Measurements from ENCODE around the gene PLEKHB1. TPM values are rescaled to one million over a fixed set of nuclear protein-coding genes. Genes with fewer than 3 reads are reported as not detected.
A peak's percentile ranks its signal among the peaks of the same experiment; 100 is the strongest.

PLEKHB1 gene
- total and polyA plus RNA-seq, 2 donors (not counting 1 experiment from before 2014, with no cell fraction given), result 0.41 to 2.5 TPM

- no peaks in the 10 kb centered on the region for H3K4me1 ChIP-seq (ENCODE audit: control insufficient read depth, extremely low read depth, insufficient read depth, low read length)
- H3K79me2 ChIP-seq (ENCODE audit: control insufficient read depth, insufficient read depth, low read length), result no peaks in the 10 kb centered on the region
- H4K20me1 ChIP-seq (ENCODE audit: control insufficient read depth, extremely low read depth, insufficient read depth, low read length), result no peaks in the 10 kb centered on the region
- H3K9ac ChIP-seq (ENCODE audit: insufficient read depth, low read length), result no peak overlapping the region
- H3K9me3 ChIP-seq (ENCODE audit: control insufficient read depth, insufficient read depth, low read depth, low read length), result no peaks in the 10 kb centered on the region
- H3K27me3 ChIP-seq (ENCODE audit: control insufficient read depth, insufficient read depth, low read length), result peaks cover 9% of the 10 kb centered on the region
- H3K36me3 ChIP-seq (ENCODE audit: control insufficient read depth, insufficient read depth, low read length), result no peaks in the 10 kb centered on the region
- no peak overlapping the region for H3K27ac ChIP-seq (ENCODE audit: insufficient read depth, low read length)
- peak; percentile 51 to 65 for DNase-seq (ENCODE audit: low read depth in 2 of 2)
- TF ChIP-seq EZH2 (IDR thresholded peaks at IDR 0.05; ENCODE audit: low read length, missing control alignments) (no peak), CTCF (conservative IDR thresholded peaks at IDR 0.05 in 1 of 2, IDR thresholded peaks at IDR 0.05 in 1 of 2; ENCODE audit: low read depth in 1 of 2, low read length in 2 of 2) (peak; percentile 83 to 96)
- peak overlapping the region; percentile 61 for H3K4me2 ChIP-seq (ENCODE audit: extremely low read depth, insufficient read depth, low read length)
- H3K4me3 ChIP-seq (replicated peaks in 1 of 4; ENCODE audit: control extremely low read depth in 1 of 4, insufficient read depth in 1 of 4, low read depth in 3 of 4, low read length in 4 of 4), result peak overlapping the region in 2 of 4 experiments; percentile 28 to 31
- H2AFZ ChIP-seq (ENCODE audit: low read length), result peak overlapping the region; percentile 30
Measured at GRCh38 chr11:73625696-73626318, 20.6 kb upstream of the PLEKHB1 start.

- Histone ChIP-seq H3K4me2 (ENCODE audit: extremely low read depth, insufficient read depth, low read length) (no peak overlapping the region), H3K36me3 (ENCODE audit: control insufficient read depth, insufficient read depth, low read length) (no peaks in the 10 kb centered on the region), H3K4me3 (replicated peaks in 1 of 4; ENCODE audit: control extremely low read depth in 1 of 4, insufficient read depth in 1 of 4, low read depth in 3 of 4, low read length in 4 of 4) (no peak overlapping the region), H3K9ac (ENCODE audit: insufficient read depth, low read length) (no peak overlapping the region), H3K9me3 (ENCODE audit: control insufficient read depth, insufficient read depth, low read depth, low read length) (no peaks in the 10 kb centered on the region), H3K4me1 (ENCODE audit: control insufficient read depth, extremely low read depth, insufficient read depth, low read length) (no peaks in the 10 kb centered on the region), H3K27me3 (ENCODE audit: control insufficient read depth, insufficient read depth, low read length) (peaks cover 9% of the 10 kb centered on the region), H2AFZ (ENCODE audit: low read length) (no peak overlapping the region), H3K79me2 (ENCODE audit: control insufficient read depth, insufficient read depth, low read length) (no peaks in the 10 kb centered on the region), H4K20me1 (ENCODE audit: control insufficient read depth, extremely low read depth, insufficient read depth, low read length) (no peaks in the 10 kb centered on the region), H3K27ac (ENCODE audit: insufficient read depth, low read length) (no peak overlapping the region)
- TF ChIP-seq EZH2 (IDR thresholded peaks at IDR 0.05; ENCODE audit: low read length, missing control alignments) (no peak), CTCF (conservative IDR thresholded peaks at IDR 0.05 in 1 of 2, IDR thresholded peaks at IDR 0.05 in 1 of 2; ENCODE audit: low read depth in 1 of 2, low read length in 2 of 2) (no peak)
- DNase-seq (ENCODE audit: low read depth in 2 of 2), result no peak
Measured at GRCh38 chr11:73629907-73630306, 16.5 kb upstream of the PLEKHB1 start.

- no peak overlapping the region for H3K9ac ChIP-seq (ENCODE audit: insufficient read depth, low read length)
- H3K4me2 ChIP-seq (ENCODE audit: extremely low read depth, insufficient read depth, low read length), result no peak overlapping the region
- H3K79me2 ChIP-seq (ENCODE audit: control insufficient read depth, insufficient read depth, low read length), result no peaks in the 10 kb centered on the region
- no peaks in the 10 kb centered on the region for H4K20me1 ChIP-seq (ENCODE audit: control insufficient read depth, extremely low read depth, insufficient read depth, low read length)
- H3K9me3 ChIP-seq (ENCODE audit: control insufficient read depth, insufficient read depth, low read depth, low read length), result no peaks in the 10 kb centered on the region
- H3K4me3 ChIP-seq (replicated peaks in 1 of 4; ENCODE audit: control extremely low read depth in 1 of 4, insufficient read depth in 1 of 4, low read depth in 3 of 4, low read length in 4 of 4), result no peak overlapping the region
- no peak overlapping the region for H3K27ac ChIP-seq (ENCODE audit: insufficient read depth, low read length)
- H2AFZ ChIP-seq (ENCODE audit: low read length), result no peak overlapping the region
- H3K27me3 ChIP-seq (ENCODE audit: control insufficient read depth, insufficient read depth, low read length), result peaks cover 7% of the 10 kb centered on the region
- no peaks in the 10 kb centered on the region for H3K36me3 ChIP-seq (ENCODE audit: control insufficient read depth, insufficient read depth, low read length)
- TF ChIP-seq CTCF (conservative IDR thresholded peaks at IDR 0.05 in 1 of 2, IDR thresholded peaks at IDR 0.05 in 1 of 2; ENCODE audit: low read depth in 1 of 2, low read length in 2 of 2), result no peak
- no peak for TF ChIP-seq EZH2 (IDR thresholded peaks at IDR 0.05; ENCODE audit: low read length, missing control alignments)
- DNase-seq (ENCODE audit: low read depth in 2 of 2), result peak in 1 of 2 donors; percentile 23
- H3K4me1 ChIP-seq (ENCODE audit: control insufficient read depth, extremely low read depth, insufficient read depth, low read length), result no peaks in the 10 kb centered on the region
Measured at GRCh38 chr11:73632996-73633395, 13.4 kb upstream of the PLEKHB1 start.

All from fibroblast of lung (primary cell).